ENCODE data around the gene TMPRSS12.

DNA sequence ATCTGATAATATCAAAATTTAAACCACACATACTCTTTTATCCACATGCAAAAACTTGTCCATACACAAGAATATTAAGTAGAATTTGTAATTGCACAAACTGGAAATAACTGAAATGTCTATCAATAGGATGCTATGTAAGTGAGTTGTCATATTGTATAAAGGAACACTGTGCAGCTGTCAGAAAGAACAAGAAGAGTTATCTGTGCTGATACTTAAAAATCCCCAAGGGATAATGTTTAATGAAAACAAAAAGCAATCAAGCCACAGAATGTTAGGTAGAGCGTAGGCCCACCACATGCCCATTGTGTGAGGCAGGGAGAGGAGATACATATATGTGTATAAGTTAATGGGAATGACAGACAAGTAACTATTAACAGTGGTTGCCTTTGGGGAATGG, 83.7 kb downstream of the TMPRSS12 start:
- no peak for TF ChIP-seq EZH2 (IDR thresholded peaks at IDR 0.05; ENCODE audit: borderline replicate concordance, low read length)
- TF ChIP-seq, protein P1, sequence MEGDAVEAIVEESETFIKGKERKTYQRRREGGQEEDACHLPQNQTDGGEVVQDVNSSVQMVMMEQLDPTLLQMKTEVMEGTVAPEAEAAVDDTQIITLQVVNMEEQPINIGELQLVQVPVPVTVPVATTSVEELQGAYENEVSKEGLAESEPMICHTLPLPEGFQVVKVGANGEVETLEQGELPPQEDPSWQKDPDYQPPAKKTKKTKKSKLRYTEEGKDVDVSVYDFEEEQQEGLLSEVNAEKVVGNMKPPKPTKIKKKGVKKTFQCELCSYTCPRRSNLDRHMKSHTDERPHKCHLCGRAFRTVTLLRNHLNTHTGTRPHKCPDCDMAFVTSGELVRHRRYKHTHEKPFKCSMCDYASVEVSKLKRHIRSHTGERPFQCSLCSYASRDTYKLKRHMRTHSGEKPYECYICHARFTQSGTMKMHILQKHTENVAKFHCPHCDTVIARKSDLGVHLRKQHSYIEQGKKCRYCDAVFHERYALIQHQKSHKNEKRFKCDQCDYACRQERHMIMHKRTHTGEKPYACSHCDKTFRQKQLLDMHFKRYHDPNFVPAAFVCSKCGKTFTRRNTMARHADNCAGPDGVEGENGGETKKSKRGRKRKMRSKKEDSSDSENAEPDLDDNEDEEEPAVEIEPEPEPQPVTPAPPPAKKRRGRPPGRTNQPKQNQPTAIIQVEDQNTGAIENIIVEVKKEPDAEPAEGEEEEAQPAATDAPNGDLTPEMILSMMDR (IDR thresholded peaks at IDR 0.05; ENCODE audit: low read length), result no peak

Data from OCI-LY1 (cell line).